Activated CD4-positive, CD25-positive, alpha-beta regulatory T cell (primary cell): ENCODE results near the gene ADIPOQ.
"Not testable (repeated sequence)": the region's sequence is repeated elsewhere in the genome, so short reads cannot be mapped to it uniquely, and the experiment has no call there.

ENCODE experiments used
- DNase-seq, 4 experiments: peaks; one replicate each; lab custom pipeline; 2025; lab: John Stamatoyannopoulos, UW

Gene ADIPOQ

GRCh38 chr3:186870421-186871201 is 28.1 kb downstream of the ADIPOQ start:
- no peak for DNase-seq

DNA sequence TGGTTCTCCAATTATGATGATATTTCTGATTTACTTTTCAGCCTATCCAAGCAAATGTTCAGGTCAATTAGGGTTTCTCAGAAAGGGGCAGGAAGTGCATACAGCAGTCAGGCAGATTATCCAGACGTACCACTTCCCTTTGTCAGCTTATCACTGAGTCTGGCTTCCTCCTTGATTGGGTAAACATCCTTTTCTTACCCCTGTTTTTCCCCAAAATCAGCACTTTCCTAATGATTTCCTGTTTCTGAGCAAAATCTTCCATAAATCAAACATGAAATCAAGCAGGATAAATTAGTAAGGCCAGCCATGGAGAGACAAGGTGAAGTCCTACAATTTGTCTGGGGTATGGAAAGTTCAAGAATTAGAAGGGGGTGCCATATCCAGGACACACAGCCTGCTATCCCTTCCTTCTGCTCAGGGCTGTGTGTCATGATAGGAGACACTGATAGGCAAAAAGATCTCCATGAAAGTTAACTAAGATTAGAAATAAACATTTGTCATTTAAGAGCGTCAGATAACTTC is 29.0 kb downstream of the ADIPOQ start:
- DNase-seq: no peak

- DNase-seq: not testable (repeated sequence)
Observed at GRCh38 chr3:186873796-186874195, 31.3 kb downstream of the ADIPOQ start.

- not testable (repeated sequence) for DNase-seq
Observed at GRCh38 chr3:186874216-186874615, 31.7 kb downstream of the ADIPOQ start.

DNA sequence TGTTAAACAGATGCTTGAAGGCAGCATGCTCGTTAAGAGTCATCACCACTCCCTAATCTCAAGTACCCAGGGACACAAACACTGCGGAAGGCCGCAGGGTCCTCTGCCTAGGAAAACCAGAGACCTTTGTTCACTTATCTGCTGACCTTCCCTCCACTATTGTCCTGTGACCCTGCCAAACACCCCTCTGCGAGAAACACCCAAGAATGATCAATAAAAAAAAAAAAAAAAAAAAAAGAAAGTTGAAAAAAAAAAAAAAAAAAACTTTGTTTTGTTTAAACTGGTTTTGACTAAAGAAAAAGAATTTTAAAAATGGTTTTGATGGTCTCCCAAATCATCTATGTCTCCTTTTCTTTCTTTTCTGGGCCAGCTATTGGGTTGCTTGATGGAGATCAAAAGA is 32.3 kb downstream of the ADIPOQ start:
- not testable (repeated sequence) for DNase-seq

GRCh38 chr3:186875708-186876107 is 33.2 kb downstream of the ADIPOQ start:
- DNase-seq: no peak

GRCh38 chr3:186879781-186880180 is 37.3 kb downstream of the ADIPOQ start:
- DNase-seq: no peak

GRCh38 chr3:186880406-186880805 is 37.9 kb downstream of the ADIPOQ start:
- DNase-seq: no peak

DNA sequence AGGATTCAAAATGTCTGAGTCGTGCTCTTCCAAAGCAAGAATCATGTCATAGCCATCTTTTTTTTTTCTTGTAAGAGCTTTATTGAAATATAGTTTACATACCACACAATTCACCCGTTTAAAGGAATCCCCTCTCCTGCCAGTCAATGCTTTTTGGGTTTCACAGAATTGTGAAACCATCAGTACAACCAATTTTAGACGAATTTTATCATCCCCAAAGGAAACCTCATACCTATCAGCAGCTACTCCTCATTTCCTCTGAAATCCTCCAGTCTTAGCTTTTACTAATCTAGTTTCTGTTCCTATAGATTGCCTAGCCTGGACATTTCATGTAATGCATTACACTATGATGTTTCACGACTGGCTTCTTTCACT is 39.6 kb downstream of the ADIPOQ start:
- no peak for DNase-seq

GRCh38 chr3:186882881-186883685 is 40.6 kb downstream of the ADIPOQ start:
- DNase-seq: peak in 1 of 4 experiments; percentile 4

DNA sequence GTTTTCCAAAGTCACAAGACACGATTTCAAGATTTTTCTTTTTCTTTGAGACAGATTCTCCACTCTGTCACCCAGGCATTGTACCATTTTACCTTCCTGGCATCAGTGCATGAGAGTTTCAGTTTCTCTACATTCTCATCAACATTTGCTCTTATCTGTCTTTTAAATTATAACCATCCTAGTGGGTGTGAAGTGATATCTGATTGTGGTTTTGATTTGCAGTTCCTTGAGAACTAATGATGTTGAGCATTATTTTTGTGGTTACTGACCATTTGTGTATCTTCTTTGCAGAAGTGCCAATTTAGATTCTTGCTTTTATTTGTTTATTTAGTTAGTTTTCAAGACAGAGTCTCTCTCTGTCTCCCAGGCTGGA is 41.2 kb downstream of the ADIPOQ start:
- no peak for DNase-seq

GRCh38 chr3:186884868-186885267 is 42.4 kb downstream of the ADIPOQ start:
- DNase-seq: not testable (repeated sequence)

DNA sequence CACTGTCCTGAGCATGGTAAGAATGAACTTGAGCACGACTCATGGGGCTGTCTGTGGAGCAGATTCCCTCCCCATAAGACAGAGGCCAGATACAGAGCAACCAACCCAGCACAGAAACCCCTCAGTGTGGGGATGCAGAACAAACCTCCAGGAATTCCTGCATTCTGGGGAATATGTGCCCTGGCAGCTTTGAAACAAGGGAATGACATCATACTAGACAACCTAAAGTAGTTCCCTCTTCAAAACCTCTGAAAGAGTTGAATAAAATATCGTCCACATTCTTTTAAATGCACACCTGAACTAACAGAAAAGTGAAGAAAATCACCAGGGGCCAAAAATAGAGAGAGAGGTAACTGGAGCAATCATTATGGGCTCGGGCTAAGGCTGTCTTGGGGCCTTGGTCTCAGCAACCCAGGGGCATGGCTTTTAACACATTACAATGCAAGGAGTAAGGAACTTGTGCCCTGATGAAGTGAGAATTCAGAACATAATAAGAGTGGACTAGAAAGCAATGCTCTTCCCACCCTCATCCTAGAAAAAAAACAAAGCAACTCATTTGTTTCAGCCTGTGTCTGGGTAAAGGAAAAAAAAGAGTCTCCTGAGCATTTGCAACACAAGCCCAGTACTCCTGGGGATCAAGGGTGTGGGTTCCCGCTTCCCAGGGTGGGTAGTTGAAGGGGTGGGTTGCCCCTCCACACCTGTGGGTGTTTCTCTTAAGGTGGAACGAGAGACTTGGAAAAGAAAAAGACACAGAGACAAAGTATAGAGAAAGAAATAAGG is 43.9 kb downstream of the ADIPOQ start:
- DNase-seq: no peak

- not testable (repeated sequence) for DNase-seq
Observed at GRCh38 chr3:186887507-186887938, 45.0 kb downstream of the ADIPOQ start.

- DNase-seq: no peak
Observed at GRCh38 chr3:186888569-186888968, 46.1 kb downstream of the ADIPOQ start.

DNA sequence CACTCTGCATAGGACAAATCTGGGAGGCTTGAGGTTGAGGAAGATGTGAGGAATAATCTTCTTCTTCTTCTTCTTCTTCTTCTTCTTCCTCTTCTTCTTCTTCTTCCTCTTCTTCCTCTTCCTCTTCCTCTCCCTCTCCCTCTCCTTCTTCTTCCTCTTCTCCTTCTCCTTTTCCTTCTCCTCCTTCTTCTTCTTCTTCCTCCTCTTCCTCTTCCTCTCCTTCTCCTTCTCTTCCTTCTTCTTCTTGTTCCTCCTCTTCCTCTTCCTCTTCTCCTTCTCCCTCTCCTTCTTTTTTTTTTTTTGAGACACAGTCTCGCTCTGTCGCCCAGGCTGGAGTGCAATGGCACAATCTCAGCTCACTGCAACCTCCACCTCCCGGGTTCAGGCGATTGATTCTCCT is 47.2 kb downstream of the ADIPOQ start:
- DNase-seq: not testable (repeated sequence)

DNA sequence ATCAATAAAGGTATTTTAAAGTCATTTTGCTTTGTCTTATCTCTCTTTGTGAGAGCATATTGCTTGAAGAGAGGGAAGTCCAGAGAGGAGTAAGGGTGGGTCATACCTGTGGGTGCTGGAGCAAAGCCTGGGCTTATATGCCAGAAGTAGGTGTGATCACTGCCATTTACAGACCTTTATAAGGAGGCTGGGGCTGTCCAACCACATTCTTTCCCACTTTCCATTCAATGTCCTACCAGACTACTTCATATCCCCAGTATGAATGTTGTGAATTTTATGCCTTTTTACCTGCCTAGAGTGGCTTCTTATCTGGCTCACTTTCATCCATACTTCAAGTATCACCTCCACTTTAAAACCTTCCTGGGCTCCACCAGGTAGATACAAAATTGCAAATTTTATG is 48.4 kb downstream of the ADIPOQ start:
- no peak for DNase-seq

DNA sequence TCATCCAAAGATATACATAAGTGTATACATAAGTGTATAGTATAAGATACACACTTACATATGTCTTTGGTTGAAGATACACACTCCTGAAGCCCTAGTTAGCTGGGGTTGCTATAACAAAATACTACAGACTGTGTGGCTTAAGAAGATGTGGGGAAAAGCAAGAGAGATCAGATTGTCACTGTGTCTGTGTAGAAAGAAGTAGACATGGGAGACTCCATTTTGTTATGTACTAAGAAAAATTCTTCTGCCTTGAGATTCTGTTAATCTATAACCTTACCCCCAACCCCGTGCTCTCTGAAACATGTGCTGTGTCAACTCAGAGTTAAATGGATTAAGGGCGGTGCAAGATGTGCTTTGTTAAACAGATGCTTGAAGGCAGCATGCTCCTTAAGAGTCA is 50.6 kb downstream of the ADIPOQ start:
- not testable (repeated sequence) for DNase-seq

DNA sequence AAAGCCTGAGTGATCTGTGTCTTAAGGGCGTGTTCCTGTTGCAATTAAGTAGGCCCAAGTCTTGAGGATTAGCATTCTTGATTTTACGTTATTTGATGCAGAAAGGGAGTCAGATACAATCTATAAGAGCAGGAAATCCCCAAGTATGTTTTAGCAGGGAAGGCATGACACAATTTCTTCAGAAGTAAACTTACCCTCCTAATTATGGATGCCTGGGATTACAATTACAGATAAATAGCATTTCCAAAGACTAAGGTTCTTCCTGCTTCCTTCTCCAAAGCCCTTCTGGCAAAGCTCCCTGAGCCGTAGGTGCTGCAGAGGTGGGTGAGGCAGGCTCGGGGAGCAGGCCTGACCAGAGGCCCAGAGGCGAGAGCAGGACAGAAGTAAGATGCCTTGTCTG is 52.9 kb downstream of the ADIPOQ start:
- DNase-seq: no peak

GRCh38 chr3:186896006-186896405 is 53.5 kb downstream of the ADIPOQ start:
- no peak for DNase-seq

- DNase-seq: no peak
Observed at GRCh38 chr3:186896875-186897274, 54.4 kb downstream of the ADIPOQ start.

DNA sequence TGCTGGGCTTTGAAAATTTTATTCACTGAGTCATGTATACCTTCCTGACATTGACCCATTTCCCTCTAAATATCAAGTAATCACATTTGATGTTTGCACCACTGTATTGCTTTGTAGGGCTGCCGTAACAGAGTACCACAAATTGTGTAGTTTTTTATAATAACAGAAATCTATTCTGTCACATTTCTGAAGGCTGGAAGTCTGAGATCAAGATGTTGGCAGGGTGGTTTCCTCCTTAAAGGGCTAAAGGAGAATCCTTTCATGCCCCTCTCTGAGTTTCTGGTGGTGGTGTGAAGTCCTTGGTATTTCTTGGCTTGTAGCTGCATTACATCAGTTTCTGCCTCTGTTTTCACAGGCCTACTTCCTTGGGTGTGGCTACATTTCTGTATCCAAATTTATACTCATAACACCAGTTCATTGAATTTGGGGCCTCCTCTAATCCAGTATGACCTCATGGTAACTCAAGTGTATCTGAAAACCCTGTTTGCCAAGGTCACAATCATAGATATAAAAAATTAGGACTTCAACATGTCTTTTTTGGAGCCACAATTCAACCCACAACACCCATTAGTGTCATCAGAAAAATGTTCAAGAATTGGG is 58.7 kb downstream of the ADIPOQ start:
- no peak for DNase-seq
